ENCODE results near the gene ILDR2. TPM values are rescaled to one million over a fixed set of nuclear protein-coding genes. Genes with fewer than 3 reads are reported as not detected.
"Not testable (repeated sequence)": the region's sequence is repeated elsewhere in the genome, so short reads cannot be mapped to it uniquely, and the experiment has no call there.

ILDR2 gene
- total RNA-seq, 2 experiments from 2014 or later: 7.4 to 7.9 TPM

- CTCF ChIA-PET: interaction anchor here (0.7 to 23.4 kb wide), 11 partner anchors 9 to 176 kb away, joined by 3 to 222 read pairs (median 3); partner anchors contain the start of genes POGK and TADA1
- peak overlapping the region; percentile 21 for H3K27ac Mint-ChIP-seq
- no peak overlapping the region for H3K4me3 Mint-ChIP-seq
- no peaks in the 10 kb centered on the region for H3K36me3 Mint-ChIP-seq
- peaks cover 23% of the 10 kb centered on the region for H3K4me1 Mint-ChIP-seq
- ATAC-seq (peak; percentile 43), DNase-seq (no peak)
- H3K27me3 Mint-ChIP-seq: peaks cover 46% of the 10 kb centered on the region
- H3K9me3 Mint-ChIP-seq (ENCODE audit: low read depth): no peaks in the 10 kb centered on the region
These were observed 90.4 kb downstream of the ILDR2 start for GRCh38 chr1:166884971-166885370.

DNA sequence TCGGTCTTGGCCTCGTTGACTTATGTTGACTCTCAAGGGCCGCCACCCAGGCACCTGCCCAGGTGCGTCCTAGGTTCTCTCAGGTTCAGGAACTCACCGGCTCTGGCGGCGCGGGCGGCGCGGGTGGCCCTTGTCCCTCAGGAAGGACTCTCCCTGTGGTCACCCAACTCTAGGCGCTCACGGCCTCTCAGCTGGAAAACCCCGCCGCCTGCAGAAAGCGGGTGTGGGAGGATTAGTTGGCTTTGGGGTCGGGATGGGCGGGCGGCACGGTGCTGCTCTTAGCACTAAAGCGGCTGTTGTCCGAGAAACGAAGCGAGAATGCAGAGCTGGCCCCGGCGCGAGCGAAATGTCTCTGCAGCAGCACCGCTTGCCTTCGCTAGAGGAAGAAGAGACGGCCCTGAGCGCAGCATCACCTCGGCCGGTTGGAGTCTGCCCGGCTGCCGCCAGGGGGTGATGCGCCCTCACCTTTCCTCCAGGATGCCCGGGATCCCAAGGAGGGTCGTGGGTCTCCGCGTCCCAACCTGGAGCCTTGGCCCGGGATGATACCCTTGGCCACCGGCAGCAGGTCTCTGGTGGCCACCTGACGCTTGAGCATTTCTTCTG, 91.2 kb downstream of the ILDR2 start:
- Mint-ChIP-seq H3K4me1 (peaks cover 20% of the 10 kb centered on the region), H3K27ac (no peak overlapping the region), H3K27me3 (peaks cover 40% of the 10 kb centered on the region), H3K9me3 (ENCODE audit: low read depth) (no peaks in the 10 kb centered on the region), H3K36me3 (no peaks in the 10 kb centered on the region), H3K4me3 (peak overlapping the region; percentile 35)
- CTCF ChIA-PET: interaction anchor here (0.7 to 23.4 kb wide), 13 partner anchors 8 to 554 kb away, joined by 3 to 222 read pairs (median 3); partner anchors contain the start of gene TADA1
- ATAC-seq: peak; percentile 85
- peak; percentile 64 for DNase-seq

DNA sequence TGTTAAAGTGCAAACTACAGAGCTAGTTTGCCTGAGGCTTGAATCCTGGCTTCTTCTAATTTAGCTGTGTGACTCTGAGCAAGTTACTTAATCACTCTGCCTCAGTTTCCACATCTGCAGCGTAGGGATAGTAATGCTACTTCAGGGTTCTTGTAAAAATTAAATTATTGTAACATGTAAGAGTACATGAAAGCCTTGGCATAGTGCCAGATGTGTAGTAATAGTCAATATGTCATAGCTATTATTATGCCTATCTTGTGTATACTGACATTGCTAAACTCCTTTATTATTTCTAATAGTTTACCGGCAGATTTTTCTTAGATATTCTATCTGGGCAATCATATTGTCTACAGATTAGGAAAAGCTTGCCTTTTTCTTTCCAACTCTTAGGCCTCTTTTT, 92.4 kb downstream of the ILDR2 start:
- no peak for DNase-seq
- Mint-ChIP-seq H3K9me3 (ENCODE audit: low read depth) (no peaks in the 10 kb centered on the region), H3K36me3 (no peaks in the 10 kb centered on the region), H3K4me3 (no peak overlapping the region), H3K4me1 (peaks cover 20% of the 10 kb centered on the region), H3K27me3 (peaks cover 39% of the 10 kb centered on the region), H3K27ac (no peak overlapping the region)
- no peak for ATAC-seq
- CTCF ChIA-PET: interaction anchor here (1.0 to 23.4 kb wide), 9 partner anchors 16 to 556 kb away, joined by 3 to 222 read pairs (median 3); no protein-coding TSS in a partner anchor

DNA sequence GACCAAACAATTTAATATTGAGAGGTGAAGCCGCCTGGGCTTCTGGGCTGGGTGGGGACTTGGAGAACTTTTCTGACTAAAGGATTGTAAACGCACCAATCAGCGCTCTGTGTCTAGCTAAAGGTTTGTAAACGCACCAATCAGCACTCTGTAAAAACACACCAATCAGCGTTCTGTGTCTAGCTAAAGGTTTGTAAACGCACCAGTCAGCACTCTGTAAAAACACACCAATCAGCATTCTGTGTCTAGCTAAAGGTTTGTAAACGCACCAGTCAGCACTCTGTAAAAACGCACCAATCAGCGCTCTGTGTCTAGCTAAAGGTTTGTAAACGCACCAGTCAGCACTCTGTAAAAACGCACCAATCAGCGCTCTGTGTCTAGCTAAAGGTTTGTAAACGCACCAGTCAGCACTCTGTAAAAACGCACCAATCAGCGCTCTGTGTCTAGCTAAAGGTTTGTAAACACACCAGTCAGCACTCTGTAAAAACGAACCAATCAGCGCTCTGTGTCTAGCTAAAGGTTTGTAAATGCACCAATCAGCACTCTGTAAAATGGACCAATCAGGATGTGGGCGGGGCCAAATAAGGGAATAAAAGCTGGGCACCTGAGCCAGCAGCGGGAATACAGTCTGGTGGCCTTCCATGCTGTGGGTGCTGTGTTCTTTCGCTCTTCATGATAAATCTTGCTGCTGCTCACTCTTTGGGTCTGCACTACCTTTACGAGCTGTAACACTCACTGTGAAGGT, 97.0 kb downstream of the ILDR2 start:
- H3K27ac Mint-ChIP-seq; H3K4me3 Mint-ChIP-seq; ATAC-seq; H3K9me3 Mint-ChIP-seq (ENCODE audit: low read depth); DNase-seq; H3K36me3 Mint-ChIP-seq: not testable (repeated sequence)
- CTCF ChIA-PET: interaction anchor here (1.0 to 23.4 kb wide), 7 partner anchors 9 to 342 kb away, joined by 4 to 222 read pairs (median 6); no protein-coding TSS in a partner anchor
- Mint-ChIP-seq H3K27me3 (peaks cover 14% of the 10 kb centered on the region), H3K4me1 (peaks cover 31% of the 10 kb centered on the region)

DNA sequence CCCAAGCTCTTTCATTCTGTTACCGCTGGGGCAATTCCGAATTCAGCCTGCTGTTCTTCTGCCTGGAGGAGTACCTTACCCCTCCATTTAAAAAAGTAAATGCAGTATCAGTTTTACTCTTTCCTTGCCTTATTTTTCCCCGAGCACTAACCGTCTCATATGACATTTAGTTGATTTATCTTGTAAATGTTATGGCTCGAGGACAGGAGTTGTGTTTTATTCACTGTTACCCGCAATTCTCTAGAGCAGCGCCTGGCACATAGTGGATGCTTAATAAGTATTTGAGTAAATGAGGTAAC, 98.9 kb downstream of the ILDR2 start:
- H3K27ac Mint-ChIP-seq: peak overlapping the region; percentile 98
- peaks cover 18% of the 10 kb centered on the region for H3K36me3 Mint-ChIP-seq
- H3K4me3 Mint-ChIP-seq: peak overlapping the region; percentile 82
- H3K27me3 Mint-ChIP-seq: peaks cover 8% of the 10 kb centered on the region
- peaks cover 44% of the 10 kb centered on the region for H3K4me1 Mint-ChIP-seq
- CTCF ChIA-PET: interaction anchor here (0.6 to 23.4 kb wide), 13 partner anchors 8 to 184 kb away, joined by 3 to 222 read pairs (median 5); no protein-coding TSS in a partner anchor
- DNase-seq (no peak), ATAC-seq (peak; percentile 1)
- no peaks in the 10 kb centered on the region for H3K9me3 Mint-ChIP-seq (ENCODE audit: low read depth)

- CTCF ChIA-PET: interaction anchor here (0.6 to 23.4 kb wide), 13 partner anchors 9 to 185 kb away, joined by 3 to 222 read pairs (median 5); no protein-coding TSS in a partner anchor
- peak; percentile 93 for ATAC-seq
These were observed 99.4 kb downstream of the ILDR2 start, which contains the start of gene TADA1 for GRCh38 chr1:166875734-166876539. Gene TADA1 (minus strand): TSS chr1:166876264. CDS start chr1:166876233, 31 bp downstream.

DNA sequence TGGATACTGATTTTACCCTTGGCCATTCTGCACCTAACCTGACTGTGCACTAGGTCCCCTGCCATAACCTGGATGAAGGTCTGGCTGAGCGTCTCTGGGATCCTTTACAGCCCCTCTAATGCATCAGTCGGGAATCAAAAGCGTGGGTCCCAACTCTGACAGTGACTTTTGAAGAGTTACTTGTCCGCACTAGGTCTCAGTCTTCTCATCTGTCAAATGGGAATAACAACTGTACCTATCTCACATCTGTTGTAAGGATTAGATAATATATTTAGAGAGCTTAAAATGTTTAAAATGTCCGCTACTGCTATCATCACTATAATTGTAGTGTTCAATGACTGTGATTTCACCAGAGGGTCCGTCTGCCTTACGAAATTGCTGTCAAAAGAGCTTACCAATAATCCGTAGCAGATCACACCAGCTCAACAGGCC, 100.0 kb downstream of the ILDR2 start:
- no peak for DNase-seq
- no peaks in the 10 kb centered on the region for H3K9me3 Mint-ChIP-seq (ENCODE audit: low read depth)
- peak overlapping the region; percentile 87 for H3K27ac Mint-ChIP-seq
- H3K36me3 Mint-ChIP-seq: peaks cover 22% of the 10 kb centered on the region
- H3K4me1 Mint-ChIP-seq: peaks cover 56% of the 10 kb centered on the region
- peaks cover 5% of the 10 kb centered on the region for H3K27me3 Mint-ChIP-seq
- H3K4me3 Mint-ChIP-seq: peak overlapping the region; percentile 82
- CTCF ChIA-PET: interaction anchor here (1.1 to 23.4 kb wide), 8 partner anchors 9 to 185 kb away, joined by 3 to 222 read pairs (median 6); no protein-coding TSS in a partner anchor
- no peak for ATAC-seq

More at GRCh38 chr1:166875734-166876539, 99.4 kb downstream of the ILDR2 start, which contains the start of gene TADA1:
- H3K27me3 Mint-ChIP-seq: peaks cover 7% of the 10 kb centered on the region
- peaks cover 22% of the 10 kb centered on the region for H3K36me3 Mint-ChIP-seq
- peak within 1 kb of the TSS; percentile 82 for H3K4me3 Mint-ChIP-seq
- DNase-seq: peak; percentile 99
- H3K4me1 Mint-ChIP-seq: peaks cover 49% of the 10 kb centered on the region
- no peaks in the 10 kb centered on the region for H3K9me3 Mint-ChIP-seq (ENCODE audit: low read depth)
- H3K27ac Mint-ChIP-seq: peak within 1 kb of the TSS; percentile 98

GRCh38 chr1:166874464-166874863, 100.9 kb downstream of the ILDR2 start:
- H3K9me3 Mint-ChIP-seq (ENCODE audit: low read depth): no peaks in the 10 kb centered on the region
- ATAC-seq (no peak), DNase-seq (no peak)
- H3K4me1 Mint-ChIP-seq: peaks cover 64% of the 10 kb centered on the region
- H3K4me3 Mint-ChIP-seq: peak overlapping the region; percentile 82
- H3K36me3 Mint-ChIP-seq: peaks cover 22% of the 10 kb centered on the region
- CTCF ChIA-PET: interaction anchor here (1.7 to 23.4 kb wide), 2 partner anchors 31 to 186 kb away, joined by 4 to 222 read pairs; no protein-coding TSS in a partner anchor
- no peak overlapping the region for H3K27ac Mint-ChIP-seq
- H3K27me3 Mint-ChIP-seq: peaks cover 4% of the 10 kb centered on the region

DNA sequence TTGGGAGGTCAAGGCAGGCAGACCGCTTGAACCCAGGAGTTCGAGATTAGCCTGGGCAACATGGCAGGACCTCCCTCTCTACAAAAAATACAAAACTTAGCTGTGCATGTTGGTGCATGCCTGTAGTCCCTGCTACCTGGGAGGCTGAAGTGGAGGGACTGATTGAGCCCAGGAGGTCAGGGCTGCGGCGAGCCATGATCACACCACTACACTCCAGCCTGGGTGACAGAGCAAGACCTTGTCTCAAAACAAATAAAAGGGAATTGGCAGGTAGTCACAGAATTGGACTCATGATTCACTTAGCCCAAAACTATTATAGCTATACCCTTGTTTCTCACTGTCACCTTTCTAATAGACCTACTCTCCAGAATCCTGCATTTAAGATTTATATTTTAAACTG, 104.8 kb downstream of the ILDR2 start:
- ATAC-seq: no peak
- Mint-ChIP-seq H3K9me3 (ENCODE audit: low read depth) (no peaks in the 10 kb centered on the region), H3K36me3 (peaks cover 36% of the 10 kb centered on the region), H3K27me3 (no peaks in the 10 kb centered on the region), H3K4me3 (no peak overlapping the region), H3K4me1 (peaks cover 60% of the 10 kb centered on the region), H3K27ac (peak overlapping the region; percentile 32)
- CTCF ChIA-PET: interaction anchor here (1.4 to 23.4 kb wide), 2 partner anchors 40 to 190 kb away, joined by 6 to 222 read pairs; no protein-coding TSS in a partner anchor
- no peak for DNase-seq

DNA sequence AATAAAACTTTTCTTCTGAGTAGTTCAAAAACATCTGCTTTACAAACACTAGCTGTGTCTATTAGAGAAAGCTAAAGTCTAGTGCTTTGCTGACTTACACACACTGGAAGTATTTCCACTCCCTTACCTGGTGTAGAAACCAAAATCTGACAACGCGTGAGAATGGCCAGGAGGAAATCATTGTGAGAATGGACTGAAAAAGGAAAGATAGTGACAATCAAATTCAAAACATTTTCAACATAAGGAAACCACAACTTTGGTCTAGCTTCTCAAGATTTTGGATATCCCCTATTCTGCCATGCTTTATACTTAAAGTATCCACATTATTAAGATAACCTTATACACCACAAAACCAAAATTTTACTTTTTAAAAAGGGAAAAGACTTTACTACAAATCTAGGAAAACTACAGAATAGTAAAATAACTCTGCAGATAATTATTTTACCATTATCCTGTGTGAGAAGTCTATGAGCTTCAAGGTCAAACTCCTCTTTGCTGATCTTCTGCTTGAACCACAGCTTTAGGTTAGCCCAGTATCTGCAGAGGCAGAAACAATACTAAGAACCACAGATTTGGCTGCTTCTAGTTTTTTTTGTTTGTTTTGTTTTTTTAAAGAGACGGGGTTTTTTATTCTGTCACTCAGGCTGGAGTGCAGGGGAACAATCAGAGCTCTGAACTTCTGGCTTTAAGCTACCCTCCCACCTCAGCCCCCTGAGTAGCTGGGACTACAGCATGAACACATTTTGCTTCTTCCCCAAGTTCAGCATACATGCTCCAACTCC, 105.8 kb downstream of the ILDR2 start:
- Mint-ChIP-seq H3K36me3 (peaks cover 38% of the 10 kb centered on the region), H3K4me3 (no peak overlapping the region), H3K27me3 (no peaks in the 10 kb centered on the region), H3K9me3 (ENCODE audit: low read depth) (no peaks in the 10 kb centered on the region), H3K4me1 (peaks cover 50% of the 10 kb centered on the region), H3K27ac (peak overlapping the region; percentile 74)
- CTCF ChIA-PET: interaction anchor here (0.9 to 1.6 kb wide), 5 partner anchors 15 to 671 kb away, joined by 3 to 10 read pairs (median 3); no protein-coding TSS in a partner anchor
- DNase-seq (no peak), ATAC-seq (peak; percentile 42)

DNA sequence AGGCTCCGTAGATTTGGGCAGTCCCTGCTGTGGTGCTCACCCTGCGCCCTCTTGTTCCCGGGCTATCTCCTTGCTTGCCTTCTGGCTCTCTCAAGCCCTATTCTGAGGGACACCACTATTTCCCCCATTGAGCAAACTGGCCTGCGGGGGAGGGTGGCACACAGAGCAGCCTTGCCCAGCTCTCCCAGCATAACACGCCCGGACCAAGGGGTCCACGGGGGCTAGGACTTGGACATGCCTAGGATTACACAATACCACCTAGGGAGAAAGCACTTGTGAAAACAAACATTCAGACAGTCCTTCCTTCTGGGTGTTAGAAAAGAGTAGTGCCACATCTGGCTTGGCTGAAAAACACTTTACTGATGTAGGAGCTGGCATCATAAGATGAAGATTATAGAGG, 106.7 kb downstream of the ILDR2 start:
- CTCF ChIA-PET: interaction anchor here (0.9 to 1.6 kb wide), 6 partner anchors 16 to 672 kb away, joined by 3 to 10 read pairs (median 3); no protein-coding TSS in a partner anchor
- DNase-seq (no peak), ATAC-seq (no peak)
- H3K4me3 Mint-ChIP-seq: no peak overlapping the region
- H3K36me3 Mint-ChIP-seq: peaks cover 41% of the 10 kb centered on the region
- peaks cover 45% of the 10 kb centered on the region for H3K4me1 Mint-ChIP-seq
- H3K27ac Mint-ChIP-seq: peak overlapping the region; percentile 44
- no peaks in the 10 kb centered on the region for H3K9me3 Mint-ChIP-seq (ENCODE audit: low read depth)
- no peaks in the 10 kb centered on the region for H3K27me3 Mint-ChIP-seq

DNA sequence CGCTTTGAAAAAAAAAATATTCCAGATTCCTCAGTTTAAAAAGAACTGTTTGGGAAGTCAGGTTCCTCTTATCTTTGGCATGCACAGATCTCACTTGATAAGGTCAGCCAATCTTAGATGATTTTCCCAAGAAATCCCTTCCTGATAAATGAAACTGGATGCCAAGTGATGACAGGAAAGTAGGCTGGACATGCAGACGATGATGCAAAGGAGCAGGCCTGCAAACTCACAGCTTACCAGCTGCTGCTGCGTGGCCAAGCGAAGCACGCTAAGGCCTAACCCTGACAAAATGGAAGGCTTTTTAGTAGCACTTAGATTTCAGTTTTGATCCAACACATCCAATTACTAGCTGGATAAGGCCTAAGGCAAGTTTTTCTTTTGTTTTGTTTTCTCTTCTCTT, 109.4 kb downstream of the ILDR2 start:
- ATAC-seq (no peak), DNase-seq (no peak)
- Mint-ChIP-seq H3K4me3 (no peak overlapping the region), H3K9me3 (ENCODE audit: low read depth) (no peaks in the 10 kb centered on the region), H3K27me3 (no peaks in the 10 kb centered on the region), H3K27ac (no peak overlapping the region), H3K4me1 (peaks cover 23% of the 10 kb centered on the region), H3K36me3 (peaks cover 46% of the 10 kb centered on the region)
- CTCF ChIA-PET: no interaction called here
